Mucosa of descending colon (tissue), 3 donors: ENCODE results near the gene MIA2. TPM values are rescaled to one million over a fixed set of nuclear protein-coding genes. Genes with fewer than 3 reads are reported as not detected.
"Not testable (repeated sequence)": the region's sequence is repeated elsewhere in the genome, so short reads cannot be mapped to it uniquely, and the experiment has no call there.

Source experiments
- ATAC-seq: fragments of 200-7000 bp; cut with Tn5 transposase; one replicate; pipeline ENCODE4 v1.9.1; 2020; ENCODE audit warnings: mild to moderate bottlenecking, moderate library complexity
- DNase-seq, 3 donors: peaks; one replicate each; pipeline ENCODE4 v3.0.0-alpha.2; 2020
- H3K36me3 ChIP-seq: fragments of 200-600 bp; one replicate; pipeline ENCODE4 v1.8.0; 2021; ENCODE audit warnings: low read depth, mild to moderate bottlenecking
- H3K4me1 ChIP-seq: fragments of 200-600 bp; one replicate; pipeline ENCODE4 v1.8.0; 2021; ENCODE audit warnings: low read depth, mild to moderate bottlenecking
- H3K4me3 ChIP-seq: fragments of 200-600 bp; one replicate; pipeline ENCODE4 v1.8.0; 2021; ENCODE audit warnings: mild to moderate bottlenecking
- H3K9me3 ChIP-seq: fragments of 200-600 bp; one replicate; pipeline ENCODE4 v1.8.0; 2021; ENCODE audit warnings: mild to moderate bottlenecking
- intact Hi-C, 2 donors: fragments of 100-400 bp; cut with DNase I in 1 of 2; cut with micrococcal nuclease in 1 of 2; formaldehyde crosslinking; loops; one replicate each; pipeline versions ENCODE4 v1.11.0 to v1.11.1; 2022; cut with DNase I, micrococcal nuclease
- total RNA-seq, 3 donors: library from RNA; stranded (reverse); fragmentation: NEBNext Ultra II Directional in 2 of 3; extraction: Animal tissue kit (Norgen Biotek cat#: 25700) in 2 of 3; gene quantifications; one replicate each; pipeline versions ENCODE4 v1.2.1 to v1.2.4, GENCODE V29; 2021 to 2023
- TF ChIP-seq, protein P1 (sequence below): fragments of 200-600 bp; IDR thresholded peaks from one replicate; pipeline ENCODE4 v1.8.0; 2022; ENCODE audit warnings: antibody characterized with exemption, mild to moderate bottlenecking
- donor health status: DM: no; HTN: no; CAD: no; lungs with moderate emphysema.
- donor health status: DM: no; HTN: no; CAD: no.
- donor health status: DM: no; HTN: yes; CAD: no.

The MIA2 gene
- total RNA-seq, 3 donors from 2014 or later, result 46.1 to 81.9 (median 51.7) TPM

DNA sequence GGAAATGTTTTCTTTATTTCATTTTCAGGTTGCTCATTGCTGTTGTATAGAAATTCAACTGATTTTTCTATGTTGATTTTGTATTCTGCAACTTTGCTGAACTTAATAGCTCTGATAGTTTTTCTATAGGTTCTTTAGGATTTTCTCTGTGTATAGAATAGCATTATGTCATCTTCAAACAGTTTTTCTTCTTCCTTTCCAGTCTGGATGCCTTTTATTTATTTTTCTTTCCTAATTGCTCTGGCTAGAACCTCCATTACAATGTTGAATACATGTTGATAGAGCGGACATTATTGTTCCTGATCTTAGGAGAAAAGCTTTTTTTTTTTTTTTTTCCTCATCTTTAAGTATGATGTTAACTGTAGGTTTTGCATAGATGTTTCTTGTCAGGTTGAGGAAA is 39.2 kb downstream of the MIA2 start:
- intact Hi-C loops, result no loop called here
- Histone ChIP-seq H3K36me3 (no peaks in the 10 kb centered on the region), H3K4me1 (peaks cover 14% of the 10 kb centered on the region), H3K4me3 (no peak overlapping the region), H3K9me3 (no peaks in the 10 kb centered on the region)
- TF ChIP-seq, protein P1, sequence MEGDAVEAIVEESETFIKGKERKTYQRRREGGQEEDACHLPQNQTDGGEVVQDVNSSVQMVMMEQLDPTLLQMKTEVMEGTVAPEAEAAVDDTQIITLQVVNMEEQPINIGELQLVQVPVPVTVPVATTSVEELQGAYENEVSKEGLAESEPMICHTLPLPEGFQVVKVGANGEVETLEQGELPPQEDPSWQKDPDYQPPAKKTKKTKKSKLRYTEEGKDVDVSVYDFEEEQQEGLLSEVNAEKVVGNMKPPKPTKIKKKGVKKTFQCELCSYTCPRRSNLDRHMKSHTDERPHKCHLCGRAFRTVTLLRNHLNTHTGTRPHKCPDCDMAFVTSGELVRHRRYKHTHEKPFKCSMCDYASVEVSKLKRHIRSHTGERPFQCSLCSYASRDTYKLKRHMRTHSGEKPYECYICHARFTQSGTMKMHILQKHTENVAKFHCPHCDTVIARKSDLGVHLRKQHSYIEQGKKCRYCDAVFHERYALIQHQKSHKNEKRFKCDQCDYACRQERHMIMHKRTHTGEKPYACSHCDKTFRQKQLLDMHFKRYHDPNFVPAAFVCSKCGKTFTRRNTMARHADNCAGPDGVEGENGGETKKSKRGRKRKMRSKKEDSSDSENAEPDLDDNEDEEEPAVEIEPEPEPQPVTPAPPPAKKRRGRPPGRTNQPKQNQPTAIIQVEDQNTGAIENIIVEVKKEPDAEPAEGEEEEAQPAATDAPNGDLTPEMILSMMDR, result no peak
- ATAC-seq, result no peak
- no peak for DNase-seq

DNA sequence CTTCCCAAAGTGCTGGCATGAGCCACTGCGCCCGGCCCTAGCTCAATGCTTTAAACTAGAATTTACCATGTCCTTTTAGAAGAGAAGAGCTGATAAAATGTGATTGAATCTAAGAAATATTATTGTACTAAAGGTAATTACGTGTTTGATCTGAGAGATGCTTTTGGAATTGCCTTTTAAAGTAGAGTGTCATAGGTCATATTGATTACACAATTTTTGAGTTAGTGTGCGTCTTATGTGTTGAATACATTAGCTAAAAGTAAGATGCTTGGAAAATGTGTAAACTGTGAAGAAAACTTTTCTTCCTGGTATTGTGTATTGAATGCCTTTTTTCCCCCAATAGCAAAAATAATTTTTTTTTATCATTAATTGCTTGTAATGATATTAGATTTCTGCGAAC is 41.7 kb downstream of the MIA2 start:
- Histone ChIP-seq H3K9me3 (no peaks in the 10 kb centered on the region), H3K36me3 (no peaks in the 10 kb centered on the region), H3K4me3 (no peak overlapping the region), H3K4me1 (no peaks in the 10 kb centered on the region)
- ATAC-seq, result no peak
- no peak for DNase-seq
- intact Hi-C loops, result no loop called here
- TF ChIP-seq, protein P1, result no peak

DNA sequence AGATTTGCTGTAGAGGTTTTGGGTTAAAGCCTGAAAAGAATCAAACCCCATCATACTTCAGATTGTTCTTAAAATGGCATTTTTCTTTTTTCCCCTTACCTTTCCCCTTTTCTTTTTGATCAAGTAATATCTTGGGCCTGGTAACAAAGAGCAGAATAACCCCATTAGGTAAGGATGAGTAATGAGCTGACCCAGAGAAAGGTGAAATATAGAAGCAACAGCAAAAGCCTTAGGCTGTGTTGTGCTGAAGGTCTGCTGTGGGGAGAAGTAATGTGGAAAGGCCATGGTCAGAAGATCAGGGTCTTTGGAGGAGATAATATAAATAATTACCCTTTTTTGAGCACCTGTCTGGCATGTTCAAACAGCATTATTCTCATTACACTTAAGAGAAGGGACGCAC is 42.3 kb downstream of the MIA2 start:
- ATAC-seq (no peak), DNase-seq (no peak)
- H3K4me1 ChIP-seq, result no peaks in the 10 kb centered on the region
- H3K9me3 ChIP-seq, result no peaks in the 10 kb centered on the region
- intact Hi-C loops, result no loop called here
- H3K36me3 ChIP-seq, result no peaks in the 10 kb centered on the region
- H3K4me3 ChIP-seq, result no peak overlapping the region
- TF ChIP-seq, protein P1, result no peak

DNA sequence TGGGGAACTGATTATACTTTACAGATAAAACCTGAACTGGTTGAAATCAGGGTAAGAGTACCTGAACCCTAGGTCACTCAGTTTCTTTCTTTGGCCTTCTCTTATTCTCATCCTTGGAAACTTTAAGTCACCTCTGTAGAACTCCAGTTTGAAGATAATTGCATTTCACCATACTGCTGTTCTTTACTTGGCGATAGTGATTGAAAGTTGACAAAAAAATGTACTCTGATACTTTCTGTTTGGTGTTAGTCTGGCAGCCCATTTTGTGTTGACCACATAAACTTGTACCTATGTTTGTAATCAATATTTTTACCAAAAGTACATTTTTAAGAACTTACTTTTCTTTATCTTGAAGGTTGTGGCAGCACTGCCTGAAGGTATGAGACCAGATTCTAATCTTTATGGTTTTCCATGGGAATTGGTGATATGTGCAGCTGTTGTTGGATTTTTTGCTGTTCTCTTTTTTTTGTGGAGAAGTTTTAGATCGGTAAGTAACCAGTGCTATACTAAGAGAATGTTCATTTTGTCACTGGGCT is 42.9 kb downstream of the MIA2 start:
- Histone ChIP-seq H3K4me3 (no peak overlapping the region), H3K4me1 (no peaks in the 10 kb centered on the region), H3K9me3 (no peaks in the 10 kb centered on the region), H3K36me3 (no peaks in the 10 kb centered on the region)
- no peak for ATAC-seq
- TF ChIP-seq, protein P1, result no peak
- intact Hi-C loops, result no loop called here
- DNase-seq, result no peak

DNA sequence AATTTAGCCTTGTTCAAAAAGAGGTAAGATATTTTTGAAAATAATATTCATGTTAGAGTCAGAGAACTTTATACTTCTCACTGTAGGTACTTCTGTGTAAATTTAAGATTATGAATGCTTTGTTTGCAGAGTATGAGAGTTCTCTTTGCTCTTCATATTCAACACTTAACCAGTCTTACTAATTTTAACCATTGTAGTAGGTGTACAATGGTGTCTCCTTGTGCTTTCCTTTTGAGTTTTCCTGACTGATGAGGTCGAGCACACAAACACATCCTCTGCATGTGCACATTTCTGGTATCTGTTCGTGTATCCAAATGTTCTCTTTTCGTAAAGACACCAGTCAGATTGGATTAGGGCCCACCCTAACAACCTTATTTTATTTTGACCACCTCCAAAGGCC is 45.8 kb downstream of the MIA2 start:
- TF ChIP-seq, protein P1, result no peak
- intact Hi-C loops, result no loop called here
- no peaks in the 10 kb centered on the region for H3K4me1 ChIP-seq
- no peak for ATAC-seq
- no peak overlapping the region for H3K4me3 ChIP-seq
- H3K9me3 ChIP-seq, result no peaks in the 10 kb centered on the region
- DNase-seq, result no peak
- no peaks in the 10 kb centered on the region for H3K36me3 ChIP-seq

DNA sequence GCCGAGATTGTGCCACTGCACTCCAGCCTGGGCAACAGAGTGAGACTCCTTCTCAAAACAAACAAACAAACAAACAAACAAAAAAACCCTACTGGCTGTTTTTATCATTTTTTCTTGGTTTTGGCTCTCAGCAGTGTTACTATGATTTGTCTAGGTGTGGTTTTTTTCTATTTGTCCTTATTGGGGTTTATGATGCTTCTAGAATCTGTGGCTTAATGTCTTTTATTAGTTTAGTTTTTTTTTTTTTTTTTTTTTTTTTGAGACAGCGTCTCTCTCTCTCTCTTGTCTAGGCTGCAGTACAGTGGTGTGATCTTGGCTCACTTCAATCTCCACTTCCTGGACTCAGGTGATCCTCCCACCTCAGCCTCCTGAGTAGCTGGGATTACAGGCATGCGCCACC is 47.0 kb downstream of the MIA2 start:
- H3K4me1 ChIP-seq, ATAC-seq, DNase-seq, H3K4me3 ChIP-seq, H3K9me3 ChIP-seq, intact Hi-C loops, H3K36me3 ChIP-seq: not testable (repeated sequence)
